Measurements from ENCODE around the gene PPP1R16B. TPM values are rescaled to one million over a fixed set of nuclear protein-coding genes. Genes with fewer than 3 reads are reported as not detected.

The PPP1R16B gene
- total and polyA plus RNA-seq, 9 donors = 0.92 to 56.4 (median 2.9) TPM

DNA sequence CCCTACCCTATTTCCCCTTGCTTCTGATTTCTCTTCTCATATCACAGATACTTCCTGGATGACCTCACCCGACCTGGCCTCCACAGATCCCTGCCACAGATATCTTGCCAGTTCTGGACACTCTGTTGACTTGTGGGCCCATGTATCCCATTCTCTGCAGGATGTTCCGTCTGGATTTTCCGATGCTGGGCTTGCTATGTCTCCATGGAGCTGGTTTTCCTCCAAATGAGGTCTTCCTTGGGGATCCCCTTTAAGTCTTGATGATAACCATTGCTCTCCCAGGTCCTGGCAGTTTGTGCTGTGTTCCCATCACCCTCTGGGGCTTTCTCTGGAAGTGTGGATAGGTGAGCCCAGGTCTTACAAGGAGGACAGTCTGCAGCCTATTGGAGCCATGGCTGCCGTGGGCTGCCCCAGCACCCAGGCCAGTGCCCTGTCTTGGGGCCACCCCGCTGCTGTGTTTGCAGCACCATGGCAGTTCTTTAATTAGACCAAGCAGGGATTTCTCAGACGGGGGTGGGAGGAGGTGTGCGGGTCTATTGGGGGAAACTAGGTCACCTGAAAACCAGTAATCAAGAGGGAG is 23.9 kb downstream of the PPP1R16B start:
- Histone ChIP-seq H3K9me3 (no peaks in the 10 kb centered on the region), H3K4me3 (no peak overlapping the region), H3K27me3 (no peaks in the 10 kb centered on the region), H3K27ac (no peak overlapping the region), H3K4me1 (ENCODE audit: insufficient read depth) (no peaks in the 10 kb centered on the region), H3K36me3 (no peaks in the 10 kb centered on the region)
- 81 to 83% (median 81%) methylated on average over 7 of the region's 7 CpGs for WGBS, 3 donors
- TF ChIP-seq POLR2A (IDR thresholded peaks at IDR 0.05) = no peak
- TF ChIP-seq, protein P1, sequence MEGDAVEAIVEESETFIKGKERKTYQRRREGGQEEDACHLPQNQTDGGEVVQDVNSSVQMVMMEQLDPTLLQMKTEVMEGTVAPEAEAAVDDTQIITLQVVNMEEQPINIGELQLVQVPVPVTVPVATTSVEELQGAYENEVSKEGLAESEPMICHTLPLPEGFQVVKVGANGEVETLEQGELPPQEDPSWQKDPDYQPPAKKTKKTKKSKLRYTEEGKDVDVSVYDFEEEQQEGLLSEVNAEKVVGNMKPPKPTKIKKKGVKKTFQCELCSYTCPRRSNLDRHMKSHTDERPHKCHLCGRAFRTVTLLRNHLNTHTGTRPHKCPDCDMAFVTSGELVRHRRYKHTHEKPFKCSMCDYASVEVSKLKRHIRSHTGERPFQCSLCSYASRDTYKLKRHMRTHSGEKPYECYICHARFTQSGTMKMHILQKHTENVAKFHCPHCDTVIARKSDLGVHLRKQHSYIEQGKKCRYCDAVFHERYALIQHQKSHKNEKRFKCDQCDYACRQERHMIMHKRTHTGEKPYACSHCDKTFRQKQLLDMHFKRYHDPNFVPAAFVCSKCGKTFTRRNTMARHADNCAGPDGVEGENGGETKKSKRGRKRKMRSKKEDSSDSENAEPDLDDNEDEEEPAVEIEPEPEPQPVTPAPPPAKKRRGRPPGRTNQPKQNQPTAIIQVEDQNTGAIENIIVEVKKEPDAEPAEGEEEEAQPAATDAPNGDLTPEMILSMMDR (IDR thresholded peaks at IDR 0.05) = no peak
- no peak for TF ChIP-seq EP300 (IDR thresholded peaks at IDR 0.05)
- intact Hi-C loops (cut with DNase I) = no loop called here
- DNase-seq = no peak

DNA sequence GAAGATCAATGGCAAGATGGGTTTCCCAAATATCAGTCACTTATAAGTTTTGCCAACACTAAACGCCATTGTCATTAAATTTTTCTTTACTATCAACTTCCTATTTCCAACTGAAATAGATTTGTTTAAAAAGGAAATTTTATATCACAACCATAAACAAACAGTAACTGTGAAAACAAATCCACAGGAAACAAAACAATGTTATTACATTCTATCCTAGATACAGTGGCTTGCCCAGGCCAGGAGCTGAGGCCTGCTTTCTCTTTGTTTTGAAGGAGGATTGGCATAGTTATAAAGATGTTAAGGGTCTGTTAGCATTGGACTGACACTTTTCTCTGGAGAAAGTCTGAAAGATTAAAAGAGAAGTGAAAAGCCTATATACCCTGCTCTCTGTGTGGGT is 24.9 kb downstream of the PPP1R16B start:
- Histone ChIP-seq H3K27me3 (no peaks in the 10 kb centered on the region), H3K36me3 (no peaks in the 10 kb centered on the region), H3K4me3 (no peak overlapping the region), H3K27ac (no peak overlapping the region), H3K4me1 (ENCODE audit: insufficient read depth) (no peaks in the 10 kb centered on the region), H3K9me3 (no peaks in the 10 kb centered on the region)
- no peak for DNase-seq
- intact Hi-C loops (cut with DNase I) = no loop called here
- WGBS, 3 donors = 49 to 75% (median 62%) methylated on average over 1 of the region's 1 CpG
- TF ChIP-seq, protein P1 (IDR thresholded peaks at IDR 0.05) = no peak
- TF ChIP-seq EP300 (IDR thresholded peaks at IDR 0.05) (no peak), POLR2A (IDR thresholded peaks at IDR 0.05) (no peak)

DNA sequence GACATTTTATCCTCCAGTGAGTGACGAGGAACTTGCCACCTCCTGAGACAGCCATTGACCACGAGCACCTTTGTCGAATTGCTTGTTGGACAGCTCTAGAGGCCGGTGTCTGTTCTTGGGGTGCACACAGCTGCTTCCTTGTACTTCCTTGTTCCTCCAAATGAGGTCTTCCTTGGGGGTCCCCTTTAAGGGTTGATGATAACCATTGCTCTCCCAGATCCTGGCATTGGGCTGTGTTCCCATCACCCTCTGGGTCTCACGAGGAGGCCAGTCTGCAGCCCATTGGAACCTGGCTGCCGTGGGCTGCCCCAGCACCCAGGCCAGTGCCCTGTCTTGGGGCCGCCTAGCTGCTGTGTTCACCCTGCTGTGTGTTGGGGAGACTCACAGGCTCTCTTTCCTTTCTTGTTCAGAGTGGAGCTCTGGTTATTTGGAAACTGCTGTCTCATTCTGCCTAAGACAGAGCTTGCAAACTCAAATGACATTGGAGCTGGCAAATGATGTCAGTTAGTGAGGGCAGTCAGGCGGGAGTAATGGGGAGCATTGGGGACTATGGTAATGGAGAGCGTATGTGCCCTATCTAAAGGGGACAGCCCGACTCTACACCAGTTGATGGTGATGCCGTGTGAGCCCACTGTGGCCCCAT is 25.7 kb downstream of the PPP1R16B start:
- no peak for DNase-seq
- Histone ChIP-seq H3K4me3 (no peak overlapping the region), H3K27me3 (no peaks in the 10 kb centered on the region), H3K9me3 (no peaks in the 10 kb centered on the region), H3K36me3 (no peaks in the 10 kb centered on the region), H3K4me1 (ENCODE audit: insufficient read depth) (no peaks in the 10 kb centered on the region), H3K27ac (no peak overlapping the region)
- TF ChIP-seq POLR2A (IDR thresholded peaks at IDR 0.05) = no peak
- TF ChIP-seq, protein P1 (IDR thresholded peaks at IDR 0.05) = no peak
- no peak for TF ChIP-seq EP300 (IDR thresholded peaks at IDR 0.05)
- intact Hi-C loops (cut with DNase I) = no loop called here
- 86 to 91% (median 87%) methylated on average over 11 of the region's 11 CpGs for WGBS, 3 donors

DNA sequence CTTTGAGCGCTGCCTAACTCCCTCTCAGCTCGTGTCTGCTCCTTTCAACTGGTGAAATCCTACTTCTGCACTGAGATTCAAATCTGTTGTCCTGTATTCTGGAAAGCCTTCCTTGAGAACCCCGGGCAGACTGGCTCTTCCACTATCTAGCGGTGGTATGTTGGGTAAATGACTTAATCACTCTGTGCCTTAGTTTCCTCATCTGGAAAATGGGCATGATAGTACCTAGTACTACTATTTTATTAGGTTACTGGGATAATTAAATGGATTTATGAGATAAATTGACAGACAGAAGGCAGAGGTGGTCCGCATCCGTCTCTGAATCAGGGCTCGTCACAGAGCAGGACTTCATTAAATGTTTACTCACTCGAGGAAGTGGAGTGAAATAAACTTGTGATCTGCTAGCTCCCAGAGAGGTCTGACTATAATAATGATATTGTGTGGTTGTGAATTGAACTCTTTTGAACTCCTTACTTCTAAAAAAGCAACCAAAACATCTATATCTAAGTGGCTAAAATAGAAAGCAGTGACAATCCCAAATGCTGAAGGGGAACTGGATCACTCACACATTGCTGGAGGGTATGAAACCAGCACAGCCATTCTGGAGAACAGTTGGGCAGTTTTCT is 26.6 kb downstream of the PPP1R16B start:
- Histone ChIP-seq H3K27me3 (no peaks in the 10 kb centered on the region), H3K36me3 (no peaks in the 10 kb centered on the region), H3K4me1 (ENCODE audit: insufficient read depth) (no peaks in the 10 kb centered on the region), H3K27ac (no peak overlapping the region), H3K4me3 (no peak overlapping the region), H3K9me3 (no peaks in the 10 kb centered on the region)
- 83 to 88% (median 87%) methylated on average over 8 of the region's 8 CpGs for WGBS, 3 donors
- DNase-seq = no peak
- intact Hi-C loops (cut with DNase I) = no loop called here
- TF ChIP-seq, protein P1 (IDR thresholded peaks at IDR 0.05) = no peak
- TF ChIP-seq EP300 (IDR thresholded peaks at IDR 0.05) (no peak), POLR2A (IDR thresholded peaks at IDR 0.05) (no peak)

Measured in ovary (tissue), 9 donors.